Heart right ventricle (tissue), 16 donors: ENCODE data around the gene OR56A1. TPM values are rescaled to one million over a fixed set of nuclear protein-coding genes. Genes with fewer than 3 reads are reported as not detected.

Experiments
- ATAC-seq, 8 donors: fragments of 200-7000 bp; cut with Tn5 transposase; one replicate each; pipeline ENCODE4 v1.9.1; 2020; ENCODE audit warnings: mild to moderate bottlenecking in 8 of 8, moderate library complexity in 8 of 8, moderate number of reproducible peaks in 1 of 8
- DNase-seq, 2 donors: peaks; one replicate each; pipeline ENCODE4 v3.0.0-alpha.2; 2020
- H3K27ac ChIP-seq, 10 donors: fragments of 200-600 bp; sonication (generic) in 2 of 10; one replicate each; pipeline versions ENCODE4 v1.5.0 to v1.8.0; 2020 to 2022; ENCODE audit warnings: mild to moderate bottlenecking in 3 of 10
- H3K27me3 ChIP-seq, 7 donors: fragments of 200-600 bp; one replicate each; pipeline ENCODE4 v1.8.0; 2021 to 2022; ENCODE audit warnings: mild to moderate bottlenecking in 2 of 7
- H3K36me3 ChIP-seq, 9 donors: fragments of 200-600 bp; sonication (generic) in 1 of 9; one replicate each; pipeline versions ENCODE4 v1.5.0 to v1.8.0; 2020 to 2022; ENCODE audit warnings: mild to moderate bottlenecking in 2 of 9
- H3K4me1 ChIP-seq, 9 donors: fragments of 200-600 bp; sonication (generic) in 1 of 9; one replicate each; pipeline versions ENCODE4 v1.5.0 to v1.8.0; 2020 to 2022; ENCODE audit warnings: mild to moderate bottlenecking in 4 of 9
- H3K4me3 ChIP-seq, 10 donors: fragments of 200-600 bp; sonication (generic) in 2 of 10; one replicate each; pipeline versions ENCODE4 v1.5.0 to v1.8.0; 2020 to 2022; ENCODE audit warnings: mild to moderate bottlenecking in 7 of 10, moderate library complexity in 2 of 10
- H3K9me3 ChIP-seq, 11 donors: fragments of 200-600 bp in 10 of 11; sonication (generic) in 2 of 11; one replicate each; pipeline versions ENCODE4 v1.5.0 to v1.8.0; 2013 to 2022; ENCODE audit warnings: mild to moderate bottlenecking in 2 of 11, control low read depth in 1 of 11, moderate library complexity in 1 of 11
- CTCF ChIP-seq, 9 donors: fragments of 200-600 bp; sonication (generic) in 2 of 9; IDR thresholded peaks; one replicate each; pipeline versions ENCODE4 v1.5.0 to v1.8.0; 2021 to 2022; ENCODE audit warnings: antibody characterized with exemption in 9 of 9, mild to moderate bottlenecking in 5 of 9, moderate library complexity in 1 of 9
- WGBS, 2 donors: extraction: QIAGEN DNeasy Blood & Tissue Kit; methylation state at CpG; one replicate each; pipeline ENCODE4 v1.1.7; 2013; ENCODE audit warnings: inconsistent platforms in 1 of 2; 5-methylcytosine and 5-hydroxymethylcytosine counted together
- intact Hi-C, 10 donors: fragments of 100-400 bp; cut with DNase I; formaldehyde crosslinking; loops; one replicate each; pipeline versions ENCODE4 v1.11.1 to v1.14.2; 2022
- polyA plus RNA-seq, 2 donors: library from polyadenylated mRNA; stranded (reverse); fragments of 200-250 nt; gene quantifications; one replicate each; pipeline ENCODE4 v1.2.3, GENCODE V29; 2013
- total RNA-seq, 10 donors: library from RNA; stranded (reverse); fragmentation: NEBNext Ultra II Directional in 3 of 10; extraction: Animal tissue kit (Norgen Biotek cat#: 25700) in 3 of 10; gene quantifications; one replicate each; pipeline versions ENCODE4 v1.2.1 to v1.2.4, GENCODE V29; 2021 to 2023
- donor health status: Arrhythmogenic right ventricular cardiomyopathy.
- donor health status: ischemic (EF 13 %, LVEDD 7.1; RV severe dilation, severe dysfunction).
- donor health status: healthy with polysubstance abuse.
- donor health status: DM: no; HTN: yes; CAD: no.
- donor health status: DM: no; HTN: no; CAD: no.
- donor health status: ischemic (EF 25% LVEDD 6.9; RV normal size, moderate dysfunction).
- donor health status: ischemic (EF 25% LVEDD 5.7; RV mildly dilated, moderate dysfunction).
- donor health status: healthy.
- donor health status: DM: yes; HTN: yes; CAD: no.
- donor health status: Ischemic cardiomyopathy.
- donor health status: ischemic (EF 35%, LVEDD 5.7; RV mildly dilated, moderate dysfunction).
- donor health status: nonischemic (EF 11% LVEDD 7.7; RV severe dilation, severe dysfunction).
- donor health status: DM: yes; HTN: yes; CAD: no.
- donor health status: PGD.
- donor health status: ischemic (EF 29% LVEDD 5.4; RV normal size, mild dysfunction).
- donor health status: nonischemic (EF 23%, LVEDD 6.1; RV moderate dilation, normal function).

Gene OR56A1
- total and polyA plus RNA-seq, 12 donors = not detected

- ATAC-seq (no peak), DNase-seq (no peak)
- intact Hi-C loops = no loop called here
Observed at GRCh38 chr11:6055569-6055968, 25.0 kb upstream of the OR56A1 start.

GRCh38 chr11:6052374-6052773 is 21.8 kb upstream of the OR56A1 start:
- 74 to 85% methylated on average over 3 of the region's 3 CpGs for WGBS, 2 donors
- ATAC-seq = no peak
- no peaks in the 10 kb centered on the region for H3K36me3 ChIP-seq
- H3K9me3 ChIP-seq = no peaks in the 10 kb centered on the region
- intact Hi-C loops = no loop called here
- DNase-seq = no peak
- no peak overlapping the region for H3K27ac ChIP-seq
- TF ChIP-seq CTCF (IDR thresholded peaks at IDR 0.05) = no peak
- H3K4me1 ChIP-seq = no peaks in the 10 kb centered on the region
- H3K27me3 ChIP-seq = peaks cover 0 to 14% (median 5%) of the 10 kb centered on the region in 7 donors
- no peak overlapping the region for H3K4me3 ChIP-seq

More at GRCh38 chr11:6055569-6055968, 25.0 kb upstream of the OR56A1 start:
- no peaks in the 10 kb centered on the region for H3K9me3 ChIP-seq
- TF ChIP-seq CTCF (IDR thresholded peaks at IDR 0.05) = no peak
- H3K36me3 ChIP-seq = no peaks in the 10 kb centered on the region
- no peak overlapping the region for H3K27ac ChIP-seq
- H3K4me1 ChIP-seq = no peaks in the 10 kb centered on the region
- H3K4me3 ChIP-seq = no peak overlapping the region
- H3K27me3 ChIP-seq = peaks cover 0 to 16% (median 5%) of the 10 kb centered on the region in 7 donors

- Histone ChIP-seq H3K4me1 (peaks cover 0 to 18% (median 5%) of the 10 kb centered on the region in 9 donors), H3K36me3 (no peaks in the 10 kb centered on the region), H3K4me3 (peak overlapping the region in 2 of 10 donors; percentile 8 to 12), H3K27me3 (no peaks in the 10 kb centered on the region), H3K27ac (peak overlapping the region in 5 of 10 donors; percentile 5 to 73 (median 36)), H3K9me3 (no peaks in the 10 kb centered on the region)
- intact Hi-C loops = no loop called here
- 26 to 33% methylated on average over 4 of the region's 4 CpGs for WGBS, 2 donors
- ATAC-seq (peak in 3 of 8 donors; percentile 55 to 72 (median 69)), DNase-seq (peak in 1 of 2 donors; percentile 22)
- TF ChIP-seq CTCF (IDR thresholded peaks at IDR 0.05) = no peak
Observed at GRCh38 chr11:6040874-6041273, 10.3 kb upstream of the OR56A1 start.

DNA sequence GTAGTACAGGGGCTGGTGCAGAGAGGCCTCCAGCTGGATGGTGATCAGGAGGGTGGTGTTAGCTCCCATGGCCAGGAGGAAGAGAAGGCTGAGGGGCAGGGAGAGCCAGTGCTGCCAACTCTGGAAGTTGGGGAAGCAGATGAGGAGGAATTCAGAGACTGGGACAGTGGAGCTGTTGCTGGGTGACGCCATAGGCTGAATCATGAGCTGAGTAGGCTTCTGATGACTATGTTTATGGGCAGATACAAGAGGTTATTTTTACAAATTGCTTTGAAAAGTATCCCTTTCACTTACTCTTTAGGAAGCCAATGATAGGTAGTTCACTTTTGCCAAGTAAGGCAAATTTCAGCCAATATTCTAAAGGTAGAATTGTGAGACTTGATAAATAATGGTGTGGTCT is 3.1 kb downstream of the OR56A1 start:
- WGBS, 2 donors = 92 to 94% methylated on average over 1 of the region's 1 CpG
- H3K36me3 ChIP-seq = no peaks in the 10 kb centered on the region
- no peak overlapping the region for H3K4me3 ChIP-seq
- H3K9me3 ChIP-seq = no peaks in the 10 kb centered on the region
- ATAC-seq = no peak
- H3K4me1 ChIP-seq = no peaks in the 10 kb centered on the region
- intact Hi-C loops = loop anchor here in 4 of 10 donors (5.0 to 10.0 kb wide), 3 partner anchors 197 to 335 kb away; no protein-coding TSS in a partner anchor
- peaks cover 0 to 8% (median 0%) of the 10 kb centered on the region in 7 donors for H3K27me3 ChIP-seq
- TF ChIP-seq CTCF (IDR thresholded peaks at IDR 0.05) = no peak
- no peak for DNase-seq
- H3K27ac ChIP-seq = no peak overlapping the region
